HFF-Myc (cell line): ENCODE results near the gene DERL3.

Experiments
- DNase-seq: peaks from one replicate; pipeline ENCODE4 v3.0.0-alpha.2; 2011; ENCODE audit warnings: low read depth; ENCODE audit errors: extremely low read depth
- H3K4me3 ChIP-seq: replicated peaks from 2 replicates; pipeline ENCODE4 v1.5.1; 2011; ENCODE audit warnings: low read depth, mild to moderate bottlenecking, control low read depth, low read length
- TF ChIP-seq, protein P1 (sequence below): IDR thresholded peaks from 2 replicates; pipeline ENCODE4 v1.5.1; 2012; ENCODE audit warnings: mild to moderate bottlenecking, low read depth, low read length, control low read depth; ENCODE audit errors: missing control alignments

The DERL3 gene

GRCh38 chr22:23835484-23836144 lies 3.2 kb downstream of the DERL3 start:
- H3K4me3 ChIP-seq = no peak overlapping the region
- no peak for DNase-seq
- TF ChIP-seq, protein P1, sequence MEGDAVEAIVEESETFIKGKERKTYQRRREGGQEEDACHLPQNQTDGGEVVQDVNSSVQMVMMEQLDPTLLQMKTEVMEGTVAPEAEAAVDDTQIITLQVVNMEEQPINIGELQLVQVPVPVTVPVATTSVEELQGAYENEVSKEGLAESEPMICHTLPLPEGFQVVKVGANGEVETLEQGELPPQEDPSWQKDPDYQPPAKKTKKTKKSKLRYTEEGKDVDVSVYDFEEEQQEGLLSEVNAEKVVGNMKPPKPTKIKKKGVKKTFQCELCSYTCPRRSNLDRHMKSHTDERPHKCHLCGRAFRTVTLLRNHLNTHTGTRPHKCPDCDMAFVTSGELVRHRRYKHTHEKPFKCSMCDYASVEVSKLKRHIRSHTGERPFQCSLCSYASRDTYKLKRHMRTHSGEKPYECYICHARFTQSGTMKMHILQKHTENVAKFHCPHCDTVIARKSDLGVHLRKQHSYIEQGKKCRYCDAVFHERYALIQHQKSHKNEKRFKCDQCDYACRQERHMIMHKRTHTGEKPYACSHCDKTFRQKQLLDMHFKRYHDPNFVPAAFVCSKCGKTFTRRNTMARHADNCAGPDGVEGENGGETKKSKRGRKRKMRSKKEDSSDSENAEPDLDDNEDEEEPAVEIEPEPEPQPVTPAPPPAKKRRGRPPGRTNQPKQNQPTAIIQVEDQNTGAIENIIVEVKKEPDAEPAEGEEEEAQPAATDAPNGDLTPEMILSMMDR = no peak

- H3K4me3 ChIP-seq = no peak overlapping the region
- DNase-seq = no peak
- TF ChIP-seq, protein P1 = no peak
Observed at GRCh38 chr22:23834793-23835483, 3.9 kb downstream of the DERL3 start.

- DNase-seq = no peak
- TF ChIP-seq, protein P1 = no peak
- no peak overlapping the region for H3K4me3 ChIP-seq
Observed at GRCh38 chr22:23834406-23834792, 4.4 kb downstream of the DERL3 start.

- DNase-seq = no peak
- H3K4me3 ChIP-seq = no peak overlapping the region
- TF ChIP-seq, protein P1 = no peak
Observed at GRCh38 chr22:23833911-23834317, 4.9 kb downstream of the DERL3 start.

- H3K4me3 ChIP-seq = no peak overlapping the region
- DNase-seq = no peak
- TF ChIP-seq, protein P1 = no peak
Observed at GRCh38 chr22:23833017-23833751, 5.6 kb downstream of the DERL3 start.

- TF ChIP-seq, protein P1 = no peak
- no peak overlapping the region for H3K4me3 ChIP-seq
- DNase-seq = no peak
Observed at GRCh38 chr22:23832226-23833016, 6.4 kb downstream of the DERL3 start.
